Small intestine (tissue), 7 donors: ENCODE data around the gene HRH4. TPM values are rescaled to one million over a fixed set of nuclear protein-coding genes. Genes with fewer than 3 reads are reported as not detected.

Experiments
- DNase-seq, 2 donors: peaks; one replicate each; pipeline versions ENCODE4 v3.0.0 to v3.0.0-alpha.2; 2013
- FAIRE-seq: peaks from 2 replicates; lab custom pipeline; 2012; peaks lifted over from hg19 to GRCh38; lab: Jason Lieb, UNC
- H3K27ac ChIP-seq, 3 donors: one replicate each; pipeline ENCODE4 v1.5.1; 2013; ENCODE audit warnings: low read length in 2 of 3, mild to moderate bottlenecking in 2 of 3, control low read depth in 1 of 3, inconsistent platforms in 1 of 3, low read depth in 1 of 3, moderate library complexity in 1 of 3
- H3K27me3 ChIP-seq, 3 donors: one replicate each; pipeline ENCODE4 v1.6.1; 2013; ENCODE audit warnings: low read length in 3 of 3, inconsistent platforms in 1 of 3; ENCODE audit not compliant: control insufficient read depth in 3 of 3, insufficient read depth in 3 of 3
- H3K36me3 ChIP-seq, 3 donors: one replicate each; pipeline ENCODE4 v1.6.1; 2013; ENCODE audit warnings: low read length in 3 of 3, inconsistent platforms in 1 of 3, low read depth in 1 of 3, mild to moderate bottlenecking in 1 of 3, moderate library complexity in 1 of 3; ENCODE audit not compliant: control insufficient read depth in 3 of 3, insufficient read depth in 2 of 3
- H3K4me1 ChIP-seq, 3 donors: one replicate each; pipeline ENCODE4 v1.6.1; 2013; ENCODE audit warnings: low read length in 2 of 3, inconsistent platforms in 1 of 3, low read depth in 1 of 3, mild to moderate bottlenecking in 1 of 3, moderate library complexity in 1 of 3; ENCODE audit not compliant: control insufficient read depth in 3 of 3, insufficient read depth in 2 of 3
- H3K4me3 ChIP-seq, 3 donors: one replicate each; pipeline ENCODE4 v1.5.1; 2013; ENCODE audit warnings: low read length in 3 of 3, control low read depth in 1 of 3, inconsistent platforms in 1 of 3, low read depth in 1 of 3, mild to moderate bottlenecking in 1 of 3, moderate library complexity in 1 of 3
- H3K9me3 ChIP-seq, 2 donors: one replicate each; pipeline ENCODE4 v1.6.1; 2013; ENCODE audit warnings: low read depth in 1 of 2, low read length in 1 of 2; ENCODE audit not compliant: control insufficient read depth in 2 of 2, insufficient read depth in 1 of 2
- WGBS, 3 donors: extraction: QIAGEN DNeasy Blood & Tissue Kit; methylation state at CpG; one replicate each; pipeline ENCODE4 v1.1.7; 2013; 5-methylcytosine and 5-hydroxymethylcytosine counted together
- polyA plus RNA-seq, 4 donors: library from polyadenylated mRNA; stranded (reverse) in 3 of 4; unstranded in 1 of 4; fragments of 200-250 nt in 3 of 4; fragments of 120-200 nt in 1 of 4; gene quantifications; one replicate each; pipeline versions ENCODE4 v1.2.1 to v1.2.3, GENCODE V29; 2013
- donor health status: healthy with polysubstance abuse.
- donor health status: control.
- donor health status: control.
- donor health status: Bipolar disorder and iron deficiency.
- donor health status: healthy.

HRH4 gene
- polyA plus RNA-seq, 4 donors: 0.03 TPM; not detected in 3

DNA sequence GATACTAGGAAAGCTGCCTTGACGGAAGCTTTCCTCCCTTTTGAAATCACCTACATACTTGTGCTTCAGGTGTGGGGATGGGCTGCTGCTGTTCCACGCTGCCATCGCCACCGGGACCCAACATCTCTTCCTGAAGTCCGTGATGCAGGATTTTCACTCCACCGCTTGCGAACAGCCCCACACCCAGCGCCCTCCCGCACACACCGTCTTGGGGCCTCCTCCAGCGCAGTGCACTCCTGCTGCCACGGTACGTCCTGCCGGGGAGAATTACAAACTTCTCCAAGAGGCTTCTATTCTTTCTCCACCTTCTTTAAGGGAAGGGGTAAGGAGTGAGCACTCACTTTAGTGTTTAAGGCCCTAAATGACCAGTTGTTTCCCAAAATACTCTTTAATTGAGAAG lies 58.2 kb downstream of the HRH4 start:
- H3K27me3 ChIP-seq: no peaks in the 10 kb centered on the region
- FAIRE-seq: no peak
- WGBS, 3 donors: 88 to 92% (median 91%) methylated on average over 14 of the region's 14 CpGs
- H3K4me1 ChIP-seq: no peaks in the 10 kb centered on the region
- DNase-seq: no peak
- no peaks in the 10 kb centered on the region for H3K36me3 ChIP-seq
- H3K27ac ChIP-seq: no peak overlapping the region
- no peak overlapping the region for H3K4me3 ChIP-seq
- peaks cover 0 to 2% of the 10 kb centered on the region in 2 donors for H3K9me3 ChIP-seq

Other genes with a start within 250 kb of the HRH4 start
- 10 to 100 TPM; 23.5 to 36.7 (median 34.7) TPM for gene OSBPL1A, start 62.8 kb upstream of the HRH4 start, polyA plus RNA-seq
- gene IMPACT, start 34.0 kb upstream of the HRH4 start, polyA plus RNA-seq: 10 to 100 TPM; 11.9 to 35.0 (median 14.3) TPM